22Rv1 (cell line): ENCODE measurements around the gene ZNF557.
"Not testable (repeated sequence)": the region's sequence is repeated elsewhere in the genome, so short reads cannot be mapped to it uniquely, and the experiment has no call there.

ENCODE experiments used
- ZFX ChIP-seq: fragments of 450-650 bp; IDR thresholded peaks from 2 replicates; pipeline ENCODE4 v1.6.1; 2017; ENCODE audit warnings: antibody characterized with exemption, borderline replicate concordance
- TF ChIP-seq, protein P1 (sequence below): fragments of 450-650 bp; IDR thresholded peaks from 2 replicates; pipeline ENCODE4 v1.5.1; 2017; ENCODE audit warnings: mild to moderate bottlenecking

- TF ChIP-seq, protein P1, sequence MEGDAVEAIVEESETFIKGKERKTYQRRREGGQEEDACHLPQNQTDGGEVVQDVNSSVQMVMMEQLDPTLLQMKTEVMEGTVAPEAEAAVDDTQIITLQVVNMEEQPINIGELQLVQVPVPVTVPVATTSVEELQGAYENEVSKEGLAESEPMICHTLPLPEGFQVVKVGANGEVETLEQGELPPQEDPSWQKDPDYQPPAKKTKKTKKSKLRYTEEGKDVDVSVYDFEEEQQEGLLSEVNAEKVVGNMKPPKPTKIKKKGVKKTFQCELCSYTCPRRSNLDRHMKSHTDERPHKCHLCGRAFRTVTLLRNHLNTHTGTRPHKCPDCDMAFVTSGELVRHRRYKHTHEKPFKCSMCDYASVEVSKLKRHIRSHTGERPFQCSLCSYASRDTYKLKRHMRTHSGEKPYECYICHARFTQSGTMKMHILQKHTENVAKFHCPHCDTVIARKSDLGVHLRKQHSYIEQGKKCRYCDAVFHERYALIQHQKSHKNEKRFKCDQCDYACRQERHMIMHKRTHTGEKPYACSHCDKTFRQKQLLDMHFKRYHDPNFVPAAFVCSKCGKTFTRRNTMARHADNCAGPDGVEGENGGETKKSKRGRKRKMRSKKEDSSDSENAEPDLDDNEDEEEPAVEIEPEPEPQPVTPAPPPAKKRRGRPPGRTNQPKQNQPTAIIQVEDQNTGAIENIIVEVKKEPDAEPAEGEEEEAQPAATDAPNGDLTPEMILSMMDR = not testable (repeated sequence)
- not testable (repeated sequence) for TF ChIP-seq ZFX
Measured at GRCh38 chr19:7049021-7049420, 20.5 kb upstream of the ZNF557 start, which contains the start of gene MBD3L2.
